Parietal lobe (tissue), 2 donors: ENCODE results near the gene ZYX. TPM values are rescaled to one million over a fixed set of nuclear protein-coding genes. Genes with fewer than 3 reads are reported as not detected.

Experiments used
- small RNA-seq: library from RNA; depleted of rRNA; stranded (forward); fragments of <200 nt; gene quantifications from one replicate; pipeline ENCODE3, GENCODE V24; 2014; ENCODE audit warnings: low replicate concordance
- total RNA-seq: library from RNA; depleted of rRNA; stranded (reverse); fragments of >200 nt; gene quantifications from one replicate; pipeline ENCODE4 v1.2.3, GENCODE V29; 2014

The ZYX gene, protein sequence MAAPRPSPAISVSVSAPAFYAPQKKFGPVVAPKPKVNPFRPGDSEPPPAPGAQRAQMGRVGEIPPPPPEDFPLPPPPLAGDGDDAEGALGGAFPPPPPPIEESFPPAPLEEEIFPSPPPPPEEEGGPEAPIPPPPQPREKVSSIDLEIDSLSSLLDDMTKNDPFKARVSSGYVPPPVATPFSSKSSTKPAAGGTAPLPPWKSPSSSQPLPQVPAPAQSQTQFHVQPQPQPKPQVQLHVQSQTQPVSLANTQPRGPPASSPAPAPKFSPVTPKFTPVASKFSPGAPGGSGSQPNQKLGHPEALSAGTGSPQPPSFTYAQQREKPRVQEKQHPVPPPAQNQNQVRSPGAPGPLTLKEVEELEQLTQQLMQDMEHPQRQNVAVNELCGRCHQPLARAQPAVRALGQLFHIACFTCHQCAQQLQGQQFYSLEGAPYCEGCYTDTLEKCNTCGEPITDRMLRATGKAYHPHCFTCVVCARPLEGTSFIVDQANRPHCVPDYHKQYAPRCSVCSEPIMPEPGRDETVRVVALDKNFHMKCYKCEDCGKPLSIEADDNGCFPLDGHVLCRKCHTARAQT
- 16.6 TPM for total RNA-seq

DNA sequence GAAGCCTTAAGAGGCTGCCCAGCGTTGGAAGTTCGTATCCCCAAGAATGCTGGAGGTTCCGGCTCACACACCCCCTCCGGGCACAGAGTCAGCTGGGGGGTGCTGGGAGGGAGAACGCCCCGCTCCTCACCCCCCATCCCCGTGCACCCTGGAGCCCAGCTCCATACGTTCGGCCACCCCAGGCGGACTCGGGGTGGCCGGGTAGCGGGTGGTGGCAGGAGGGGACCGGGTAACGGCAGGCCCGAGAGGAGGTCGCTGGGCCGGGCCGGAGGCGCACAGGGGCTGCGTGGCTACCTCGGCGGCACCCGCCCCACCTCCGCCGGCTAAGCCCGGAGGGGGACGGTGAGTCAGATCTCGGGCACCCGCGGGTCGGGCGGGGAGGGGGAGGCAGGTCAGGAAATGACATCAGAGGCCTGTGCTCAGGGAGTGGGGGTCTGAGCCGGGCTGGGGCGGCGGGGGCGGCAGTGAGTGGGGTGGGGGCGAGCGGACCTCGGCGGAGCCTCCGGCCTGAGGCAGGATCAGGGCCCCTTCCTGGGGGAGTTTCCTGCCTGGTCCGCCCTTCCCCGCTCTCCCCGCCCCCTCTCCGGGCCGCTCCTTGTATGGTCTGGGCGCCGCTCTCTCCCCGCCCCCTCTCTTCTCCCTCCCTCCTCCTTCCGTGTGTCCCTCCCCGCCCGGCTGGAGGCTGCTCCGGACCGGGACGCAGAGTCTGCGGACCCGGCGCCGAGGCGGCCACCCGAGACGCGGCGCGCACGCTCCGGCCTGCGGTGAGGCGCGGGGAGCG lies at the start of gene ZYX:
TSS of gene ZYX (plus strand) at position 700 of the 781 bp plus-strand sequence. CDS start 227 bp downstream, outside the sequence.

DNA sequence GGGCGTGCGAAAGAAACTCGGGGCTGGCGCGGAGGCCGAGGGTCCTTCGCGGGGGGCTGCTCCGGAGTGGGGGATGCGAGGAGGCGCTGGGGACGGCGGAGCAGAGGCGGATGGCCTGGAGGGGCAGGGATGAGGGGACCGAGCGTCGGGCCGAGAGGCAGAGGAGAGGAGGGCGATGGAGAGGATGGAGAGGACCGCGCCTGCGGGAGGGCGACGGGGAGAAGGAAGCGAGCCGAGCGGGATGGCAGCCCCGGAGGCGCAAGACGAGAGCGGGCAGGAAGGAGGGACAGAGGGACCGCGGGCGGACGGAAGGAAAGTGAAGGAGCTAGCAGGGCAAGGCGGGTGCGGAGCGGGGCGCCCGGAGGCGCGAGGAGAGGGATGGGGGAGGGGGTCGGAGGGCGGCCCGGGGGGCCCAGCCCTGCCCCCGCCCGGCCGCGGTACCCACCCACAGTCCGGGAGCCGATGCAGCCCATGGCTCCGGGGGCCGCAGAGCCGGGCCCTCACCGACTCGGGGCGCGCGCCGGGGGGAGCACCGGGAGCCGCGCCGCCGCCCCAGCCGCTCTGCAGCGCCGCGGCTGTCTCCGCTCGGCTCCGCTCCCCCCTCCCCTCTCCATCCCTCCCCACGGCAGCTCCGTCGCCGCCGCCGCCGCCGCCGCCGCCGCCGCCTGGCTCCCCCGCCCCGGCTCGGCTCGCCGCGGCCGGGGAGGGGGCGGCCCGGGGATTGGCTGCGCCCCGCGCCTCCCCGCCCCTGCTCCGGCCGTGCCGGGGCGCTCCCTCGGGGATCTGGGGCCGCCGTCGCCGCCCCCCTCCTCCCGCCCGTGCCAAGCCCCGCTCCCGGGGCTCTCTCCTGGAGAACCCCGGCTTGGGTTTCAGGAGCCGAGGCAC lies 18.8 kb upstream of the ZYX start, which contains the start of gene FAM131B:
TSS of gene FAM131B (minus strand) at position 583 of the 885 bp plus-strand sequence. CDS start at position 473, 110 bp downstream.

GRCh38 chr7:143408686-143409561 lies 27.8 kb downstream of the ZYX start, which contains the start of gene EPHA1:
EPHA1 (minus strand) TSS chr7:143408856; CDS start chr7:143408805, 51 bp downstream.

Small RNA genes within 50 kb of the gene (small RNA-seq; reads per million reads assigned to genes)
- 0.09 reads per million for gene MIR6892

Other genes with a start within 250 kb of the ZYX start
- not detected for gene PIP, start 249.3 kb upstream of the ZYX start, total RNA-seq
- not detected for gene TAS2R39, start 197.9 kb upstream of the ZYX start, total RNA-seq
- gene TAS2R40, start 159.3 kb upstream of the ZYX start, total RNA-seq: not detected
- 45.1 TPM for gene GSTK1, start 117.9 kb upstream of the ZYX start, total RNA-seq
- gene TMEM139, start 96.4 kb upstream of the ZYX start, total RNA-seq: not detected
- 41.6 TPM for gene CASP2, start 93.0 kb upstream of the ZYX start, total RNA-seq
- not detected for gene CLCN1, start 65.2 kb upstream of the ZYX start, total RNA-seq
- gene FAM131B, start 18.6 kb upstream of the ZYX start, total RNA-seq: 99.5 TPM
- not detected for gene EPHA1, start 27.5 kb downstream of the ZYX start, total RNA-seq
- gene TAS2R60, start 62.1 kb downstream of the ZYX start, total RNA-seq: not detected
- gene TAS2R41, start 96.5 kb downstream of the ZYX start, total RNA-seq: not detected
- gene CTAGE15, start 190.5 kb downstream of the ZYX start, total RNA-seq: 0.94 TPM
- gene TCAF2, start 239.6 kb downstream of the ZYX start, total RNA-seq: 1.6 TPM